HCT116 (cell line): ENCODE results near the gene SMYD3. TPM values are rescaled to one million over a fixed set of nuclear protein-coding genes. Genes with fewer than 3 reads are reported as not detected.

Source experiments
- ATAC-seq: fragments of 200-7000 bp; cut with Tn5 transposase; 2 replicates; pipeline ENCODE4 v1.9.1; 2020; ENCODE audit warnings: mild to moderate bottlenecking, moderate library complexity
- BruUV-seq: library from RNA; stranded (reverse); fragments of 400-500 nt; replicated peaks from 2 replicates; lab custom pipeline; 2021; lab: Mats Ljungman, UMichigan
- CTCF ChIA-PET: fragments of 300-600 bp; sonication (Branson Sonifier 250); formaldehyde crosslinking; loops from one replicate; lab custom pipeline; 2021; ENCODE audit warnings: antibody characterized with exemption; lab: Charles Lee
- POLR2A ChIA-PET: fragments of 300-600, 350-600 bp; sonication (Branson Sonifier 250); formaldehyde crosslinking; loops from one replicate; lab custom pipeline; 2021; ENCODE audit warnings: antibody characterized with exemption; lab: Charles Lee
- RAD21 ChIA-PET, 2 experiments: fragments of 300-600 bp; sonication (Branson Sonifier 250); formaldehyde crosslinking; loops; one replicate each; lab custom pipeline; 2023; ENCODE audit warnings: low total read pairs in 2 of 2; ENCODE audit not compliant: uncharacterized antibody in 2 of 2, unreplicated experiment in 2 of 2, low non-redundant PET in 1 of 2; lab: Charles Lee
- DNase-seq: peaks from one replicate; pipeline ENCODE4 v3.0.0-alpha.2; 2010; ENCODE audit warnings: low read depth, low spot score
- H2AFZ ChIP-seq: fragments of 200-600 bp; shearing (Covaris generic), sonication (generic); 2 replicates; pipeline ENCODE4 v1.6.1; 2017; ENCODE audit warnings: low read depth, mixed run types, mixed read lengths, antibody characterized with exemption, low read length; ENCODE audit not compliant: poor library complexity, severe bottlenecking
- H3K27ac ChIP-seq: 2 replicates; pipeline ENCODE4 v1.5.1; 2012; ENCODE audit warnings: low read depth, low read length
- H3K27me3 ChIP-seq: fragments of 200-600 bp; sonication (generic); 2 replicates; pipeline ENCODE4 v1.6.1; 2016; ENCODE audit warnings: mixed run types, low read length, mixed read lengths; ENCODE audit not compliant: insufficient read depth
- H3K36me3 ChIP-seq, 2 experiments: fragments of 200-500 bp in 1 of 2; fragments of 200-600 bp in 1 of 2; sonication (Bioruptor generic) in 1 of 2; sonication (generic) in 1 of 2; 2 replicates each; pipeline versions ENCODE4 v1.5.1 to v1.6.1; 2014 to 2016; ENCODE audit warnings: low read length in 2 of 2, inconsistent platforms in 1 of 2, mixed read lengths in 1 of 2, mixed run types in 1 of 2; ENCODE audit not compliant: insufficient read depth in 2 of 2, control insufficient read depth in 1 of 2
- H3K4me1 ChIP-seq, 2 experiments: fragments of 200-600 bp in 1 of 2; sonication (generic) in 1 of 2; 2 replicates each; pipeline versions ENCODE4 v1.5.1 to v1.6.1; 2012 to 2017; ENCODE audit warnings: low read length in 2 of 2, inconsistent platforms in 1 of 2, mild to moderate bottlenecking in 1 of 2, mixed read lengths in 1 of 2, mixed run types in 1 of 2, moderate library complexity in 1 of 2; ENCODE audit not compliant: insufficient read depth in 2 of 2, control insufficient read depth in 1 of 2
- H3K4me2 ChIP-seq: fragments of 200-600 bp; sonication (generic); 2 replicates; pipeline ENCODE4 v1.6.1; 2017; ENCODE audit warnings: mixed run types, low read length, mixed read lengths
- H3K4me3 ChIP-seq, 2 experiments: fragments of 200-600 bp in 1 of 2; sonication (generic) in 1 of 2; replicated peaks in 1 of 2; 2 replicates each; pipeline ENCODE4 v1.5.1; 2011 to 2016; ENCODE audit warnings: low read length in 2 of 2, control low read depth in 1 of 2, low read depth in 1 of 2, mild to moderate bottlenecking in 1 of 2, mixed read lengths in 1 of 2, mixed run types in 1 of 2
- H3K79me2 ChIP-seq: fragments of 200-600 bp; sonication (generic); 2 replicates; pipeline ENCODE4 v1.6.1; 2017; ENCODE audit warnings: mild to moderate bottlenecking, mixed run types, low read length, moderate library complexity, mixed read lengths; ENCODE audit not compliant: insufficient read depth
- H3K9ac ChIP-seq: fragments of 200-600 bp; sonication (generic); 2 replicates; pipeline ENCODE4 v1.6.1; 2016; ENCODE audit warnings: low read length, mixed read lengths
- H3K9me2 ChIP-seq: fragments of 200-600 bp; sonication (generic), shearing (Covaris generic); 2 replicates; pipeline ENCODE4 v1.6.1; 2017; ENCODE audit warnings: mixed run types, mild to moderate bottlenecking, moderate library complexity; ENCODE audit not compliant: insufficient read depth
- H3K9me3 ChIP-seq, 2 experiments: fragments of 200-500 bp in 1 of 2; fragments of 200-600 bp in 1 of 2; sonication (Bioruptor generic) in 1 of 2; sonication (generic) in 1 of 2; 2 replicates each; pipeline ENCODE4 v1.6.1; 2014 to 2017; ENCODE audit warnings: low read length in 2 of 2, mixed read lengths in 2 of 2, inconsistent platforms in 1 of 2, low read depth in 1 of 2, mild to moderate bottlenecking in 1 of 2, mixed run types in 1 of 2, moderate library complexity in 1 of 2; ENCODE audit not compliant: control insufficient read depth in 1 of 2, insufficient read depth in 1 of 2
- H4K20me1 ChIP-seq: fragments of 200-600 bp; sonication (generic), shearing (Covaris generic); 2 replicates; pipeline ENCODE4 v1.6.1; 2017; ENCODE audit warnings: mixed run types, mild to moderate bottlenecking, moderate library complexity; ENCODE audit not compliant: insufficient read depth
- CBX3 ChIP-seq: IDR thresholded peaks from 2 replicates; pipeline ENCODE4 v1.6.1; 2012; ENCODE audit warnings: low read depth
- EZH2phosphoT487 ChIP-seq: fragments of 200-600 bp; IDR thresholded peaks from 2 replicates; pipeline ENCODE4 v1.6.1; 2018; ENCODE audit warnings: antibody characterized with exemption, borderline replicate concordance
- JUND ChIP-seq: IDR thresholded peaks from 2 replicates; pipeline ENCODE4 v1.6.1; 2012
- ZFX ChIP-seq: fragments of 450-650 bp; IDR thresholded peaks from 2 replicates; pipeline ENCODE4 v1.6.1; 2017
- intact Hi-C: fragments of 100-400 bp; cut with micrococcal nuclease; formaldehyde crosslinking; loops from 2 replicates; pipeline ENCODE4 v1.10.0; 2022
- total RNA-seq: library from RNA; stranded (reverse); gene quantifications from one replicate; pipeline ENCODE4 v1.2.1, GENCODE V29; 2021; ENCODE audit not compliant: unreplicated experiment
- TF ChIP-seq, protein P1 (sequence below), 3 experiments: fragments of 200-600 bp in 1 of 3; sonication (generic) in 1 of 3; IDR thresholded peaks in 2 of 3; conservative IDR thresholded peaks in 1 of 3; 2 replicates each; pipeline ENCODE4 v1.5.1; 2012 to 2017; ENCODE audit warnings: low read depth in 2 of 3, low read length in 2 of 3, antibody characterized with exemption in 1 of 3, borderline replicate concordance in 1 of 3, control low read depth in 1 of 3, mild to moderate bottlenecking in 1 of 3, mixed read lengths in 1 of 3, mixed run types in 1 of 3, moderate library complexity in 1 of 3; ENCODE audit not compliant: insufficient read depth in 1 of 3
- TF ChIP-seq, protein P2 (sequence below): IDR thresholded peaks from 2 replicates; pipeline ENCODE4 v1.6.1; 2012

SMYD3 gene
- total RNA-seq, 1 experiment from 2014 or later, result 33.6 TPM

DNA sequence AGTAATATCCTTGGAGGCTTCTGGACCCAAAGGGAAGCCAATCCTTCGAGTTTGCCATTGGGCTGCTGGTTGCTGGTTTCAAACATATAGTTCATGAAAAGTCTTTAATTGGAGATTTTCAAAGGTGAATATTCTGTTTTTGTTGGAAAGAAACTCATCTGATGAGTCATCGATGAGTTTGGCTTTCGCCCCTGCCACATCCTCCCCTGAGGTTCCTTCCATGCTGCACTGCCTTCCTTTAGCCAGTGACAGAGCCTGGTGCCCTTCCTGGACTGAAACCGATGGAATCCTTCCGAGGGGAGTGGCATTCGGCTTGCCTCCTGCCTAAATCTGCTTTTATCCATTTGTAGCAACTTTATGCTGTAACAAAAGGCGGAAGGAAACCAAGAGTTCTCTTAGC is 802.3 kb downstream of the SMYD3 start (continued):
- no peak for TF ChIP-seq ZFX
- TF ChIP-seq, all 23 proteins: peak for 0

DNA sequence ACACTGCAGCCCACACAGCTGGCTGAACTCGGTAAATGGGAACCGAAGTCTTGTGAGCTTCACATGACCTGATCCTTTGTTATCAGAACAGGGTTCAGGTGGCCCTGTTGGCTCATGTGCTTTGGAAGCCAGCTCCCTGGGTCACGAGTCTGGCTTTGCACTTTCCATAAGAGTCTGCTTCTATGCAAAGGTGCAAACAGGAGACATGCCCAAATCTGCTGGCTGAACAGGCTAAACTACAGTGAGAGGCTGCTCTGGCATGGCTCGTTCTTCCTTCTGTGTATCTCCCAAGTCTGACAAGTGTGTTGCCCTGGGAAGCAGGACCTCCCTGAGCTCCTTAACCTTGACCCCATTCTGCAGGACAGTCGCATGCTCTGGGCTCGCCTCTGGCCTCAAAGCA is 802.7 kb downstream of the SMYD3 start:
- Histone ChIP-seq H3K9ac (no peak overlapping the region), H4K20me1 (no peaks in the 10 kb centered on the region), H3K79me2 (no peaks in the 10 kb centered on the region), H2AFZ (no peak overlapping the region), H3K9me3 (no peaks in the 10 kb centered on the region), H3K36me3 (no peaks in the 10 kb centered on the region), H3K4me3 (no peak overlapping the region)
- ATAC-seq, result no peak
- no peak for TF ChIP-seq EZH2phosphoT487
- no peak for TF ChIP-seq CBX3
- no peak for TF ChIP-seq JUND
- TF ChIP-seq, protein P1, sequence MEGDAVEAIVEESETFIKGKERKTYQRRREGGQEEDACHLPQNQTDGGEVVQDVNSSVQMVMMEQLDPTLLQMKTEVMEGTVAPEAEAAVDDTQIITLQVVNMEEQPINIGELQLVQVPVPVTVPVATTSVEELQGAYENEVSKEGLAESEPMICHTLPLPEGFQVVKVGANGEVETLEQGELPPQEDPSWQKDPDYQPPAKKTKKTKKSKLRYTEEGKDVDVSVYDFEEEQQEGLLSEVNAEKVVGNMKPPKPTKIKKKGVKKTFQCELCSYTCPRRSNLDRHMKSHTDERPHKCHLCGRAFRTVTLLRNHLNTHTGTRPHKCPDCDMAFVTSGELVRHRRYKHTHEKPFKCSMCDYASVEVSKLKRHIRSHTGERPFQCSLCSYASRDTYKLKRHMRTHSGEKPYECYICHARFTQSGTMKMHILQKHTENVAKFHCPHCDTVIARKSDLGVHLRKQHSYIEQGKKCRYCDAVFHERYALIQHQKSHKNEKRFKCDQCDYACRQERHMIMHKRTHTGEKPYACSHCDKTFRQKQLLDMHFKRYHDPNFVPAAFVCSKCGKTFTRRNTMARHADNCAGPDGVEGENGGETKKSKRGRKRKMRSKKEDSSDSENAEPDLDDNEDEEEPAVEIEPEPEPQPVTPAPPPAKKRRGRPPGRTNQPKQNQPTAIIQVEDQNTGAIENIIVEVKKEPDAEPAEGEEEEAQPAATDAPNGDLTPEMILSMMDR (IDR thresholded peaks at IDR 0.05 in 2 of 3, conservative IDR thresholded peaks at IDR 0.05 in 1 of 3; ENCODE audit: borderline replicate concordance in 1 of 3, insufficient read depth in 1 of 3, low read depth in 2 of 3, low read length in 2 of 3), result no peak
- TF ChIP-seq, protein P2, sequence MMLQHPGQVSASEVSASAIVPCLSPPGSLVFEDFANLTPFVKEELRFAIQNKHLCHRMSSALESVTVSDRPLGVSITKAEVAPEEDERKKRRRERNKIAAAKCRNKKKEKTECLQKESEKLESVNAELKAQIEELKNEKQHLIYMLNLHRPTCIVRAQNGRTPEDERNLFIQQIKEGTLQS, result no peak
- TF ChIP-seq ZFX, result no peak
- TF ChIP-seq, all 23 proteins: peak for 0
- ChIA-PET CTCF (no interaction called here), RAD21 (no interaction called here), POLR2A (no interaction called here)
- Histone ChIP-seq H3K27me3 (0 out of 2 replicates have a peak, but pooled peaks cover 7% of the 10 kb centered on the region), H3K9me2 (no peaks in the 10 kb centered on the region), H3K4me1 (peaks cover 3 to 6% of the 10 kb centered on the region in 2 experiments; a peak in 2 of 4 replicates), H3K4me2 (no peak overlapping the region), H3K27ac (no peak overlapping the region)
- no TSS peak for BruUV-seq
- DNase-seq, result no peak
- intact Hi-C loops, result no loop called here
